Endothelial cell (in vitro differentiated cells): ENCODE results near the gene LILRB5. TPM values are rescaled to one million over a fixed set of nuclear protein-coding genes. Genes with fewer than 3 reads are reported as not detected.
"Not testable (repeated sequence)": the region's sequence is repeated elsewhere in the genome, so short reads cannot be mapped to it uniquely, and the experiment has no call there.

Experiments used
- DNase-seq: peaks from one replicate; pipeline ENCODE4 v3.0.0; 2021; ENCODE audit warnings: low spot score
- H3K27ac Mint-ChIP-seq: one replicate; pipeline ENCODE4 v1.8.0; 2021; ENCODE audit warnings: mixed read lengths, inconsistent platforms; ENCODE audit not compliant: unreplicated experiment
- H3K27me3 Mint-ChIP-seq: one replicate; pipeline ENCODE4 v1.8.0; 2021; ENCODE audit warnings: mild to moderate bottlenecking, moderate library complexity, mixed read lengths, inconsistent platforms; ENCODE audit not compliant: unreplicated experiment
- H3K36me3 Mint-ChIP-seq: one replicate; pipeline ENCODE4 v1.8.0; 2021; ENCODE audit warnings: mild to moderate bottlenecking, low read depth, mixed read lengths, inconsistent platforms; ENCODE audit not compliant: unreplicated experiment
- H3K4me1 Mint-ChIP-seq: one replicate; pipeline ENCODE4 v1.8.0; 2021; ENCODE audit warnings: mild to moderate bottlenecking, mixed read lengths, inconsistent platforms; ENCODE audit not compliant: unreplicated experiment
- H3K4me3 Mint-ChIP-seq: one replicate; pipeline ENCODE4 v1.8.0; 2021; ENCODE audit warnings: mild to moderate bottlenecking, mixed read lengths, inconsistent platforms; ENCODE audit not compliant: unreplicated experiment
- H3K9me3 Mint-ChIP-seq: one replicate; pipeline ENCODE4 v1.8.0; 2021; ENCODE audit warnings: mixed read lengths, inconsistent platforms; ENCODE audit not compliant: unreplicated experiment
- total RNA-seq: library from RNA; stranded (reverse); fragmentation: NEBNext Ultra II Directional; extraction: Animal tissue kit (Norgen Biotek cat#: 25700); gene quantifications from one replicate; pipeline ENCODE4 v1.2.1, GENCODE V29; 2021; ENCODE audit not compliant: unreplicated experiment
- TF ChIP-seq, protein P1 (sequence below): fragments of 200-600 bp; sonication (generic); IDR thresholded peaks from one replicate; pipeline ENCODE4 v1.5.0; 2021; ENCODE audit warnings: antibody characterized with exemption; ENCODE audit not compliant: unreplicated experiment

LILRB5 gene
- total RNA-seq, 1 donor from 2014 or later = not detected

DNA sequence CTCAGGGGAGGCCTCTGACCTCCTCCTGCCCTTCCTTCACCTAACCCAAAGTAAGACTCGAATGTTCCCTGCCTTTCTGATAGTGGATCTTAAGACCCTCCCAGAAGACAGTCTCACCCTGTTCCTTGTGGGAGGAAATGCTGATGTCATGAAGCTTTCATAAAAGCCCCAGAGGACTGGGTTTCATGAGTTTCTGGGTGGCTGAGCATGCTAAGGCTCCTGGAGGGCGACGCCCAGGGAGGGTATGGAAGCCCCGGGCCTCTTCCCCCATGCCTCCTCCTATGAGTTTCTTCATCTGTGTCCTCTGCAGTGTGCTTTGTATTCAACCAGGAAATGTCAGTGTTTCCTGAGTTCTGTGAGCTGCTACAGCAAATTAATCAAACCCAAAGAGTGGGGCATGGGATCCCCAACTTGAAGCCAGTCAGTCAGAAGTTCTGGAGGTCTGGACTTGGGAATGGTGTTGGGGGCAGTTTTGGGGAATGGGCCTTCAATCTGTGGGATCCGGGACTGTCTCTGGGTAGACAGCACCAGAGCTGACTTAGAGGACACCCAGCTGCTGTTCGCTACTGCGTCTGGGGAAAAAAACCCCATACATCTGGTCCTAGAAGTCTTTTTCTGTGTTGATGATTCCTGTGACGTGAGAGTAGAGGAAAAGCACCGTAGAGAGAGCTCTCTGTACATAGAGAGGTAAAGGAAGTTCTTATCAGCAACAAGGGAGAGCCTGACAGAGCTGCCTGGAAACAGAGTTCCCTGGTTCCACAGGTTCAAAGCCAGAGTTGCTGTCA is 25.8 kb upstream of the LILRB5 start:
- Mint-ChIP-seq H3K27me3 (peaks cover 2% of the 10 kb centered on the region), H3K4me1 (peaks cover 9% of the 10 kb centered on the region), H3K27ac (peak overlapping the region; percentile 15), H3K36me3 (peaks cover 3% of the 10 kb centered on the region), H3K9me3 (no peaks in the 10 kb centered on the region), H3K4me3 (no peak overlapping the region)
- TF ChIP-seq, protein P1, sequence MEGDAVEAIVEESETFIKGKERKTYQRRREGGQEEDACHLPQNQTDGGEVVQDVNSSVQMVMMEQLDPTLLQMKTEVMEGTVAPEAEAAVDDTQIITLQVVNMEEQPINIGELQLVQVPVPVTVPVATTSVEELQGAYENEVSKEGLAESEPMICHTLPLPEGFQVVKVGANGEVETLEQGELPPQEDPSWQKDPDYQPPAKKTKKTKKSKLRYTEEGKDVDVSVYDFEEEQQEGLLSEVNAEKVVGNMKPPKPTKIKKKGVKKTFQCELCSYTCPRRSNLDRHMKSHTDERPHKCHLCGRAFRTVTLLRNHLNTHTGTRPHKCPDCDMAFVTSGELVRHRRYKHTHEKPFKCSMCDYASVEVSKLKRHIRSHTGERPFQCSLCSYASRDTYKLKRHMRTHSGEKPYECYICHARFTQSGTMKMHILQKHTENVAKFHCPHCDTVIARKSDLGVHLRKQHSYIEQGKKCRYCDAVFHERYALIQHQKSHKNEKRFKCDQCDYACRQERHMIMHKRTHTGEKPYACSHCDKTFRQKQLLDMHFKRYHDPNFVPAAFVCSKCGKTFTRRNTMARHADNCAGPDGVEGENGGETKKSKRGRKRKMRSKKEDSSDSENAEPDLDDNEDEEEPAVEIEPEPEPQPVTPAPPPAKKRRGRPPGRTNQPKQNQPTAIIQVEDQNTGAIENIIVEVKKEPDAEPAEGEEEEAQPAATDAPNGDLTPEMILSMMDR = no peak
- no peak for DNase-seq

DNA sequence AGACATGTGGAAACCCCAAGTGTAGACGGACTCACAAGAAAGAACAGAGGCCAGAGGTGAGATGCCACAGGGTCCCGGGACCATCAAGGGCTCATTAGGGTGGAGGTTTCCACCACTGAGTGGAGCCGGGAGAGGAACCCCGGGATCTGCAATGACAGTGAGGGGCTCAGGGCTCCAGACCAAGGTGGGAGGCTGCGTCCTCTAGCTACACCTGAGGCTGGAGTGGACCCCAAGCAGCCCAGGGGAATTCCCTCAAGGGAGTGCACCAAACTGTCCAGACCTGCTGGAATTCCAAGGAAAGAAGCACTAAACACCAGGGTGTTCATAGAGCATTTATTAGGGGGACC is 24.6 kb upstream of the LILRB5 start:
- not testable (repeated sequence) for H3K9me3 Mint-ChIP-seq, H3K36me3 Mint-ChIP-seq, H3K27me3 Mint-ChIP-seq, H3K4me1 Mint-ChIP-seq, DNase-seq, H3K27ac Mint-ChIP-seq, H3K4me3 Mint-ChIP-seq

DNA sequence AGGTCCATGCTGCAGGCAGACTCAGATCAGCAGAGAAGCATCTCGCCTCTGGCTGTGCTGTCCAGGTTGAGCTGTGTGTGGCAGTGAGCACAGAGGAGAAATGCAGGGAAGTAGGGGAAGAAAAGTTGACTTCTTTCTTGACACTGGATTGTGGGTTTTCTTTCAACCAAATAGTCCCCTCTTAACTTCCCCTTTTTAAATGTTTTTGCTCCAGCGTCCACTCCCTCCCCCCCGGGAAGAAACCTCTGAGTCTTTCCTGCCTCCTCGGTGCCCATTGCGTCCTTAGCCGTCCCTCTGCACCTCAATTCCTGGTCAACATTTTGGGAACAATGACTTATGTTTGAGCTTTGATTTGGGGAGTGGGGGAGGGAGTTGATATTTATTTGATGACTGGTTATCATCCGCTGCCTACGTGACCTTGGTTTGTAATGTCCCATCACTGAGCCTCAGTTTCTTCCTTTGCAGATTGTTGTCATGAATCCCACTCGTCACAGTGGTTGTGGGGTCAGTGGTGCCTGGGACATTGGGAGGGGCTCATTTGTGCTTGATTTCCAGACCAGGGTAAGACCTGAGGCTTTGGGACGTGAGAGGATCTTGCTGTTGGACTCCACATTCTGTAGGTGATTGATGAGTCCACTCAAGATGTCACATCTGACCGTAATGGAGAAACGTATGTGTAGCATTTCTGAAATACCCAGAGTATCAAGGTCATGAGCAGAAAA is 24.1 kb upstream of the LILRB5 start, which contains the start of gene LILRB2:
LILRB2 (minus strand) TSS at position 104 of the 722 bp plus-strand sequence. CDS start 614 bp downstream, outside the sequence.
- TF ChIP-seq, protein P1 = no peak
- DNase-seq = no peak
- peaks cover 2% of the 10 kb centered on the region for H3K27me3 Mint-ChIP-seq
- no peaks in the 10 kb centered on the region for H3K9me3 Mint-ChIP-seq
- no peak within 1 kb of the TSS for H3K4me3 Mint-ChIP-seq
- peaks cover 9% of the 10 kb centered on the region for H3K4me1 Mint-ChIP-seq
- H3K36me3 Mint-ChIP-seq = peaks cover 3% of the 10 kb centered on the region
- no peak within 1 kb of the TSS for H3K27ac Mint-ChIP-seq

DNA sequence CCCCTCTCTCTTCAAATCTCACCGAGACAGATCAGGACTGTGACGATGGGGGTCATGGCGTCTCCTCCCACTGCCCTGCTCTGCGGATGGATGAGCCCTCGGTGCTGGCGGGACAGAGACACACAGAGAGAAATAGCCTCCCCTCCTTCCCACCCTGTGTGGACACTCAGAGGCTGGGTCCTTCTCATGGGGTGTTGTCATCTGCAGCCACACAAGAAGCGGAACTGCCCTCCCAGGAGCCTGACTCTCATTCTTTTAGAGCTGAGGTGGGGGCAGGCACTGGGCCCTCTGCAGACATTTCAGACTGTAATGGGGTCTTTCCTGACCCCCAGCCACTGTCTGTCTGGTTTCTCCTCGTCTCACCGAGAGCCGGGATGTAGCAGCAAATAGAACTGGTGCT is 23.4 kb upstream of the LILRB5 start:
- not testable (repeated sequence) for H3K4me3 Mint-ChIP-seq, DNase-seq, H3K27me3 Mint-ChIP-seq, H3K27ac Mint-ChIP-seq, H3K4me1 Mint-ChIP-seq, H3K9me3 Mint-ChIP-seq, H3K36me3 Mint-ChIP-seq

DNA sequence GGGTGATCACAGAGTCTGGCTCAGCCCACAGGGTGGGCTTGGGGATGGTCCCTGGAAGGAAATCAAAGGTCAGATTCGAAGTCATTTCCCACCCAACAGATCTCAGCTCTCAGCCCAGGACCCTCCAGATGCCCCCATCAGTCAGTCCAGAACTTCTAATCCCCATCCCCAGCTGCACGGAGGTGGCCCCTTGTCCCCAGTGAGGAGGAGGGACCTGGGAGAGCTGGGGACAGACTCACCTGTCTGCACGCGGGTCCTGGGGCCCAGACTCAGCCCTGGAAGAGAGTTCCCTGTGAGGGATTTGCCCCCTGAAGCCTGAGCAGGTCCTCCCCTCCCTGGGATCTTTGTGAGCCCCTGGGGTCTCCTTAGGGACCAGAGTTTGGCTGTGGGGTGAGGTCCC is 23.0 kb upstream of the LILRB5 start:
- H3K4me1 Mint-ChIP-seq, H3K4me3 Mint-ChIP-seq, H3K9me3 Mint-ChIP-seq, H3K27me3 Mint-ChIP-seq, H3K27ac Mint-ChIP-seq, DNase-seq, H3K36me3 Mint-ChIP-seq: not testable (repeated sequence)

DNA sequence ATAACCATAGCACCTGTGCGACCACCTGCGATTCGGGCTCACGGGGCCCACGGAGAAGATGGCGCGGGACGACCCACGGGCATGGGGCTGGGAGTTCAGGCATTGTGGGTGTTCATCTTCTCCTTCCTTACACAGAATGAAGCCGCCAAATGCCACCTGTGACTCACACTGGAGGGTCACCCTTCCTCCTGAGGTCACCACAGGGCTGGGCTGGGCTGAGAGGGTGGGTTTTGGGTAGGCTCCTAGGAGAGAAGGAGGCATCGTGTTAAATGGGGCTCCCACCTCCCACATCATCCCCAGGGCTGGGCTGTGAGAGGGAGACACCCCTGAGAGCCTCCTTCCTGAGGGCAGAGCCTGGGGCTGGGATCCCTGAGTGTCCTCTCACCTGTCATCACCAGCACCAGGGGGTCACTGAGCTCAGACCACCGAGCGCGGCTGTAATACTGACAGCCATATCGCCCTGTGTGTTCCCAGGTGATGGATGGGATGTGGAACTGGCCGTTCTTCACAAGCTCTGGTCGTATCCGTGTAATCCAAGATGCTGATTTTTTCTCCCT is 22.4 kb upstream of the LILRB5 start:
- H3K9me3 Mint-ChIP-seq = no peaks in the 10 kb centered on the region
- TF ChIP-seq, protein P1 = no peak
- H3K4me3 Mint-ChIP-seq = no peak overlapping the region
- no peak overlapping the region for H3K27ac Mint-ChIP-seq
- H3K36me3 Mint-ChIP-seq = no peaks in the 10 kb centered on the region
- DNase-seq = no peak
- H3K27me3 Mint-ChIP-seq = peaks cover 2% of the 10 kb centered on the region
- peaks cover 9% of the 10 kb centered on the region for H3K4me1 Mint-ChIP-seq

DNA sequence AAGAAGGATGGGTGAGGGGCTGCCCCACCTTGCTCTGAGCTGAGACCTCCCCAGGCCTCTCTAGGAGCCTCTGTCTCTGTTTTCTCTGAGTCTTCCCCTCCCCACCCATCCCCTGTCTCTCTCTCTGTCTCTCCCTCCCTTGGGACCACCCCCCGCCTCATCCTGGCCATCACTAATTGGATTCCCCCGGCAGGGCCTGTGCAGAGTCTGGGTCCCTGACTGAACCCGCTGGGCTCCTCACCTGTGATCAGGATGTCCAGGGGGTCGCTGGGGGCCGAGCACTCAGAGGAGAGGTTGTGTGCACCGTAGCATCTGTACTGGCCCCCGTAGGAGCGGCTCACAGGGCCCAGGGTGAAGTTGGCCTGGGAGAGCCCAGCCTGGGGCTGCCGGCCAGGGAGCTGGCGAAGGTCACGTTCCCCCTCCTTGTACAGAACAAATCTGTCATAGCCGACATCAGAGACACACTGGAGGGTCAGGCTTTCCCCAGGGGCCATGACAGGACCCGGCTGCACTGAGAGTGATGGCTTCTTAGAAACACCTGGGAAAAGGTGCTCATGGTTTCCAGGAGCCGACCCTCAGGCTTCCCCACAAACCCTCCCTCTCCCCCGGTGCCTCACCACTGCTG is 21.6 kb upstream of the LILRB5 start:
- not testable (repeated sequence) for H3K9me3 Mint-ChIP-seq, DNase-seq, H3K4me3 Mint-ChIP-seq, H3K27me3 Mint-ChIP-seq, H3K27ac Mint-ChIP-seq, H3K36me3 Mint-ChIP-seq, H3K4me1 Mint-ChIP-seq

DNA sequence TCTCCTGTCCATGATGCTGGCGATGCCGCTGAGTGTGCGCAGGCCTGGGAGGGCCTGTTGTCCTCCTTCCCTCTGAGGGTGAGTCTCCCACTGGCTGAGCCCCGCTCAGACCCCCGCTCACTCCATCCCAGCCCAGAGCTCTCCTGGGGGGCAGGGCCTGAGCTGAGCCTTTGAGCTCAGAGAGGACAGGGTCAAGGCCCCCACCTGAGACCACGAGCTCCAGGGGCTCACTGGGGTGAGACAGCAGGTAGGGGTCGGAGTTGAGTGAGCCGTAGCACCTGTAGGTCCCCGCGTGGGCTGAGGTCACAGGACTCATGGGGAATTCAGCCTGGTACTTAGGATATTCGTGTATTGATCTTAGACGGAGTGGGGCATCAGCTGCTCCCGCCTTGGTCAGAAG is 21.0 kb upstream of the LILRB5 start:
- H3K27ac Mint-ChIP-seq, H3K27me3 Mint-ChIP-seq, H3K4me1 Mint-ChIP-seq, H3K4me3 Mint-ChIP-seq, H3K36me3 Mint-ChIP-seq, H3K9me3 Mint-ChIP-seq, DNase-seq: not testable (repeated sequence)
